SH-SY5Y (cell line): ENCODE data around the gene SUMO3.

Source experiments
- GATA2 ChIP-seq: IDR thresholded peaks from 2 replicates; pipeline ENCODE4 v1.6.1; 2011; ENCODE audit warnings: mild to moderate bottlenecking, low read depth, low read length
- GATA3 ChIP-seq: IDR thresholded peaks from 2 replicates; pipeline ENCODE4 v1.6.1; 2011; ENCODE audit warnings: low read depth, mild to moderate bottlenecking, low read length, moderate library complexity

Gene SUMO3

GRCh38 chr21:44812640-44813039 lies 5.2 kb downstream of the SUMO3 start:
- no peak for TF ChIP-seq GATA3
- TF ChIP-seq GATA2: no peak

- no peak for TF ChIP-seq GATA3
- TF ChIP-seq GATA2: no peak
Measured at GRCh38 chr21:44810779-44811178, 7.1 kb downstream of the SUMO3 start.

- TF ChIP-seq GATA2: no peak
- no peak for TF ChIP-seq GATA3
Measured at GRCh38 chr21:44805859-44806258, 12.0 kb downstream of the SUMO3 start.

- TF ChIP-seq GATA2 (no peak), GATA3 (no peak)
Measured at GRCh38 chr21:44805226-44805625, 12.6 kb downstream of the SUMO3 start.

- TF ChIP-seq GATA3 (no peak), GATA2 (peak; percentile 50; the same call in 1 of the 2 replicates)
Measured at GRCh38 chr21:44804762-44805161, 13.1 kb downstream of the SUMO3 start.

GRCh38 chr21:44803651-44804050 lies 14.2 kb downstream of the SUMO3 start:
- TF ChIP-seq GATA2: no peak
- TF ChIP-seq GATA3: no peak

GRCh38 chr21:44802396-44803153 lies 15.3 kb downstream of the SUMO3 start:
- no peak for TF ChIP-seq GATA2
- TF ChIP-seq GATA3: no peak

GRCh38 chr21:44801468-44802395 lies 16.1 kb downstream of the SUMO3 start, which contains the start of gene UBE2G2:
Gene UBE2G2, minus strand, starts transcription at chr21:44801820. Its CDS starts 72 bp downstream, at chr21:44801748.
- TF ChIP-seq GATA3: no peak
- no peak for TF ChIP-seq GATA2

- peak; percentile 18; the same call in 1 of the 2 replicates for TF ChIP-seq GATA2
- no peak for TF ChIP-seq GATA3
Measured at GRCh38 chr21:44800971-44801467, 16.8 kb downstream of the SUMO3 start.

- no peak for TF ChIP-seq GATA2
- TF ChIP-seq GATA3: no peak
Measured at GRCh38 chr21:44800103-44800502, 17.8 kb downstream of the SUMO3 start.

- no peak for TF ChIP-seq GATA2
- no peak for TF ChIP-seq GATA3
Measured at GRCh38 chr21:44799646-44800045, 18.2 kb downstream of the SUMO3 start.

- TF ChIP-seq GATA2 (no peak), GATA3 (no peak)
Measured at GRCh38 chr21:44797775-44798174, 20.1 kb downstream of the SUMO3 start.

GRCh38 chr21:44795342-44795741 lies 22.5 kb downstream of the SUMO3 start:
- no peak for TF ChIP-seq GATA3
- TF ChIP-seq GATA2: no peak

GRCh38 chr21:44793592-44794374 lies 24.1 kb downstream of the SUMO3 start:
- no peak for TF ChIP-seq GATA2
- TF ChIP-seq GATA3: no peak
